ENCODE data around the gene LZTR1.

LZTR1 gene

GRCh38 chr22:20979243-20979809 is 2.8 kb upstream of the LZTR1 start:
- H3K4me3 ChIP-seq (replicated peaks; ENCODE audit: low read depth, low read length) = no peak overlapping the region
- no peak for DNase-seq (ENCODE audit: extremely low read depth, low read depth)
- TF ChIP-seq, protein P1, sequence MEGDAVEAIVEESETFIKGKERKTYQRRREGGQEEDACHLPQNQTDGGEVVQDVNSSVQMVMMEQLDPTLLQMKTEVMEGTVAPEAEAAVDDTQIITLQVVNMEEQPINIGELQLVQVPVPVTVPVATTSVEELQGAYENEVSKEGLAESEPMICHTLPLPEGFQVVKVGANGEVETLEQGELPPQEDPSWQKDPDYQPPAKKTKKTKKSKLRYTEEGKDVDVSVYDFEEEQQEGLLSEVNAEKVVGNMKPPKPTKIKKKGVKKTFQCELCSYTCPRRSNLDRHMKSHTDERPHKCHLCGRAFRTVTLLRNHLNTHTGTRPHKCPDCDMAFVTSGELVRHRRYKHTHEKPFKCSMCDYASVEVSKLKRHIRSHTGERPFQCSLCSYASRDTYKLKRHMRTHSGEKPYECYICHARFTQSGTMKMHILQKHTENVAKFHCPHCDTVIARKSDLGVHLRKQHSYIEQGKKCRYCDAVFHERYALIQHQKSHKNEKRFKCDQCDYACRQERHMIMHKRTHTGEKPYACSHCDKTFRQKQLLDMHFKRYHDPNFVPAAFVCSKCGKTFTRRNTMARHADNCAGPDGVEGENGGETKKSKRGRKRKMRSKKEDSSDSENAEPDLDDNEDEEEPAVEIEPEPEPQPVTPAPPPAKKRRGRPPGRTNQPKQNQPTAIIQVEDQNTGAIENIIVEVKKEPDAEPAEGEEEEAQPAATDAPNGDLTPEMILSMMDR (IDR thresholded peaks at IDR 0.05; ENCODE audit: low read depth, low read length, missing control alignments) = no peak

DNA sequence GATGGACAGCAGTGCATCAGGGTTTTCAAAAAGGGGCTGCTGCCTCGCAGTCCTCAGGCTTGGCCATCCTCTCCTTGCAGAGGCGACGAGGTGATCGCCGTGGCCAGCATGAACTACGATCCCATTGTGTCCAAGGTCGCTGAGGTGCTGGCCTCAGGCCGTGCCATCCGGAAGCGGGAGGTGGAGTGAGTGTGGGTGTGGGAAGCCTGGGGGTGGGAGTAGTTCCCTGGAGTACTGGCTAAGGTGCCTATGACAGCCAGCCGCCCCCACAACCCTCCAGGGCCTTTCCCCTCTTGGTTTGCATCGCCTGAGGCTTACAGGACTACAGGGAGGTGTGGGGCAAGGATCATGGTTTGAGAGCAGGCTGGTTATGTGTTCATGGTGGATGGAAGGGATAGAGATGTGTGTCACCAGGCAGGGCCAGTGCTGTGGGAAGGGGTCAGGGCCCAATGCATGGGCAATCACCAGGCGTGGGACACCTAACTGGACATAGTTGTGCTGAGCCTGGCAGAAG is 2.1 kb upstream of the LZTR1 start:
- H3K4me3 ChIP-seq (replicated peaks; ENCODE audit: low read depth, low read length) = no peak overlapping the region

DNA sequence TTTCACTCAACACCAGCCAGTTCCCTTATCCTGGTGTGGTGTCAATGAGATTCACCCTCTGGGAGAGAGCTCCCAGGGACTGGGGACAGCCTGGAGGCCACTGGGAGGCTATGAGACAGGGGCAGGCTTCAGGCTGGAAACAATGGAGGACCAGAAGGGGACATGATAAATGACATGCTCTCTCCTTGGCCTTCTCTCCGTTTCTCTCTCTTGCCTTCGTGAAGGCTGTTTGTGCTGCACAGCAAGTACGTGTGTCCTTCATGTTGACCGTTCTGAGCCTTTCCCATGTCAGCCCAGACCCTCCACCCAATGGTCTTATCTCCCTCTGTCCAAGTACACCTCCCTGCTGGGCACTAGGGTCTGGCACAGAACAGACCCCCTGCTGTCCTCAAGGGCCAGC is 1.6 kb upstream of the LZTR1 start:
- TF ChIP-seq, protein P1 (IDR thresholded peaks at IDR 0.05; ENCODE audit: low read depth, low read length, missing control alignments) = no peak
- DNase-seq (ENCODE audit: extremely low read depth, low read depth) = no peak
- H3K4me3 ChIP-seq (replicated peaks; ENCODE audit: low read depth, low read length) = no peak overlapping the region

More for the DNA sequence above, 2.1 kb upstream of the LZTR1 start:
- TF ChIP-seq, protein P1 (IDR thresholded peaks at IDR 0.05; ENCODE audit: low read depth, low read length, missing control alignments) = no peak
- no peak for DNase-seq (ENCODE audit: extremely low read depth, low read depth)

DNA sequence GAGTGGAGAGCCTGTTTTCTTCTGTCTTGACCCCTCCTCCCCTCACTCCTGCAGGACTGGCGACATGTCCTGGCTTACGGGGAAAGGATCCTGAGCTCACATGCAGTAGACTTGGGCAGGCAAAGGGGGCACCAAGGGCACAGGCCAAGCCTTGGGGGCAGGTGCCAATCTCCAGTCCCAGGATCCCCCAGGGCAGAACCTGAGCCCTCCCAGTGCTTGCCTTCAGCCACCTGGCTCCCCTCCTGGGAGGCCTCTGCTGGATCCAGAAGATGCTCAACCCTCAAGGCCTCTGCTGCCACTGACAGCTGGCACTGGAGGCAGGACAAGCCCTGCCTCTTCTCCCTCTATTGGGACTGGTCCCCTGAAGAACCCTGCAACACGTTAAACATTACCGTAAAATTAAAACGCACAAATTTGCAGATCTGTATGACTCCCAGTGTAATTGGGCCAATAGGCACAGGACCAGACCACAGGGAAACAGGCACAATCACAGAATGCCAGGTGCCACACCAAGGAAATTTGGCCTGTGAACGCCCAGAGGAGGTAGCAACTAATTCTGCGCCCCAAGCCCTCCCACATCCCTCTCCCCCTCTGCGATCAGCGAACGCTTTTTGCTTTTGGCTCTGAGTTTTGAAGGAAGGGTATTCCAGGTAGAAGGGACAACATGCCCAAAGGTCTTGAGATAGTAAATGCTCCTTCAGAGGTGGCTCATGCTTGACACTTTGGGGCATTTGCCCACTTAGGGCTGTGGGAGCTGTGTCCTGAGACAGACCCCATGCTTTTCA is 967 bp upstream of the LZTR1 start:
- TF ChIP-seq, protein P1 (IDR thresholded peaks at IDR 0.05; ENCODE audit: low read depth, low read length, missing control alignments) = no peak
- peak overlapping the region; percentile 90 for H3K4me3 ChIP-seq (replicated peaks; ENCODE audit: low read depth, low read length)
- no peak for DNase-seq (ENCODE audit: extremely low read depth, low read depth)

DNA sequence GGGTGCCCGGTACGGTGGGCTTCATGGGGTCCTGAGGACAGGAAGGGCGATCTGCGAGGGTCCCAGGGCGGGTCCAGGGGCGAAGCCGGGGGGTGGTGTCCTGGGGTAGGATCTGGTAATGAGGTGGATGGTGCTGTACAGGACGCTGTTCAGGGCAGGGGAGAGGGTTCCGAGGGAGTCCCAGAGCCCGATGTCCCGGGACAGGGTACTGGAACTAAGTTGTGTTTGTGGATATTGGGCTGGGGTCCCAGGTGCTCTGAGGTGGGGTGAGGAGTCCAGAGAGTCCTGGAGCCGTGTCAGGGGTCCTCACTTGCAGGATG is 426 bp downstream of the LZTR1 start:
- no peak for DNase-seq (ENCODE audit: extremely low read depth, low read depth)
- TF ChIP-seq, protein P1 (IDR thresholded peaks at IDR 0.05; ENCODE audit: low read depth, low read length, missing control alignments) = no peak
- peak overlapping the region; percentile 90 for H3K4me3 ChIP-seq (replicated peaks; ENCODE audit: low read depth, low read length)

GRCh38 chr22:20983081-20983771 is 1.1 kb downstream of the LZTR1 start:
- TF ChIP-seq, protein P1 (IDR thresholded peaks at IDR 0.05; ENCODE audit: low read depth, low read length, missing control alignments) = no peak

More at GRCh38 chr22:20983081-20983771, 1.1 kb downstream of the LZTR1 start:
- DNase-seq (ENCODE audit: extremely low read depth, low read depth) = no peak
- H3K4me3 ChIP-seq (replicated peaks; ENCODE audit: low read depth, low read length) = peak overlapping the region; percentile 90
